GM12865 (cell line): ENCODE results near the gene RBM8A.
"Not testable (repeated sequence)": the region's sequence is repeated elsewhere in the genome, so short reads cannot be mapped to it uniquely, and the experiment has no call there.

ENCODE experiments used
- DNase-seq: peaks from one replicate; pipeline ENCODE4 v3.0.0; 2010; ENCODE audit warnings: low read depth
- H3K4me3 ChIP-seq: 2 replicates; pipeline ENCODE4 v1.5.1; 2011; ENCODE audit warnings: mild to moderate bottlenecking, low read depth, low read length, control low read depth
- TF ChIP-seq, protein P1 (sequence below): IDR thresholded peaks from 2 replicates; pipeline ENCODE4 v1.5.1; 2011; ENCODE audit warnings: low read length, control low read depth, low read depth, inconsistent platforms; ENCODE audit not compliant: insufficient read depth; ENCODE audit errors: missing control alignments

The RBM8A gene

DNA sequence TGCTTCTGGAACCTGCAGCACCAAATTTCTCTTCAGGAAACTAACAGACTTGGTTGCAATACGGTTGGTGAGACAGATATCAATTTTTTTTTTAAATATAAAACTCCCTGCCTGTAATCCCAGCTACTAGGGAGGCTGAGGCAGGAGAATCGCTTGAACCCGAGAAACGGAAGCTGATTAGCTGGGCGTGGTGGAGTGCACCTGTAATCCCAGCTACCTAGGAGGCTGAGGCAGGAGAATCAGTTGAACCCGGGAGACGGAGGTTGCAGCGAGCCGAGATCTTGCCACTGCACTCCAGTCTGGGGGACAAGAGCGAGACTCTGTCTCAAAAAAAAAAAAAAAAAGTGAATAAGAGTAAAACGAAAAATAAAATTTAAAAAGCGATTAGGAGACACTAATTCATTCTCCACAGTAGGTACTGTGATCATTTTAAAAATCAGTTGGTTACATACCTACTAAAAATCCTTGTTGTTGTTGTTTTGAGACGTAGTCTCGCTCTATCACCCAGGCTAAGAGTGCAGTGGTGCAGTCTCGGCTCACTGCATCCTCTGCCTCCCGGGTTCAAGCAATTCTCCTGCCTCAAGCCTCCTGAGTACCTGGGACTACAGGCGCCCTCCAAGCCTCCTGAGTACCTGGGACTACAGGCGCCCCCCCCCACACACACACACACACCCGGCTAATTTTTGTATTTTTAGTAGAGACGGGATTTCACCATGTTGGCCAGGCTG is 796 bp upstream of the RBM8A start:
- peak; percentile 47 for DNase-seq
- peak overlapping the region; percentile 96 for H3K4me3 ChIP-seq
- TF ChIP-seq, protein P1, sequence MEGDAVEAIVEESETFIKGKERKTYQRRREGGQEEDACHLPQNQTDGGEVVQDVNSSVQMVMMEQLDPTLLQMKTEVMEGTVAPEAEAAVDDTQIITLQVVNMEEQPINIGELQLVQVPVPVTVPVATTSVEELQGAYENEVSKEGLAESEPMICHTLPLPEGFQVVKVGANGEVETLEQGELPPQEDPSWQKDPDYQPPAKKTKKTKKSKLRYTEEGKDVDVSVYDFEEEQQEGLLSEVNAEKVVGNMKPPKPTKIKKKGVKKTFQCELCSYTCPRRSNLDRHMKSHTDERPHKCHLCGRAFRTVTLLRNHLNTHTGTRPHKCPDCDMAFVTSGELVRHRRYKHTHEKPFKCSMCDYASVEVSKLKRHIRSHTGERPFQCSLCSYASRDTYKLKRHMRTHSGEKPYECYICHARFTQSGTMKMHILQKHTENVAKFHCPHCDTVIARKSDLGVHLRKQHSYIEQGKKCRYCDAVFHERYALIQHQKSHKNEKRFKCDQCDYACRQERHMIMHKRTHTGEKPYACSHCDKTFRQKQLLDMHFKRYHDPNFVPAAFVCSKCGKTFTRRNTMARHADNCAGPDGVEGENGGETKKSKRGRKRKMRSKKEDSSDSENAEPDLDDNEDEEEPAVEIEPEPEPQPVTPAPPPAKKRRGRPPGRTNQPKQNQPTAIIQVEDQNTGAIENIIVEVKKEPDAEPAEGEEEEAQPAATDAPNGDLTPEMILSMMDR: no peak

DNA sequence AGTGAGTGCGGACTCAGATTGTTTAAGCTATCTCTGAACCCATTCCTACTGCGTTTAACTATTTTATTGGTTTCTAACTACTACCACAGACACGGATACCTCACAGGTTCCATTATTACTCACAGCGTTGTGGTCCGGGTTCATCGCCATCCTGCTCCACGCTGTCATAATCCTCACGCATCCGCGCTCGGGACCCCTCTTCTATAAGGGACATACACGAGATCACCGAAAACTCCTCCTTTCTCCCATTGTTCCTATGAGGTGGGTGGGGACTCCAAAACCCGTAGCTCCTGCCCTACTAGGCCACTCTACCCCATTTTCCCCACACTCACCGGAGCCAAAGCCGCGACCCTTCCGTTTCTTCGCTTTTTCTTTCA is 610 bp downstream of the RBM8A start:
- peak overlapping the region; percentile 96 for H3K4me3 ChIP-seq
- TF ChIP-seq, protein P1: no peak
- peak; percentile 26 for DNase-seq

DNA sequence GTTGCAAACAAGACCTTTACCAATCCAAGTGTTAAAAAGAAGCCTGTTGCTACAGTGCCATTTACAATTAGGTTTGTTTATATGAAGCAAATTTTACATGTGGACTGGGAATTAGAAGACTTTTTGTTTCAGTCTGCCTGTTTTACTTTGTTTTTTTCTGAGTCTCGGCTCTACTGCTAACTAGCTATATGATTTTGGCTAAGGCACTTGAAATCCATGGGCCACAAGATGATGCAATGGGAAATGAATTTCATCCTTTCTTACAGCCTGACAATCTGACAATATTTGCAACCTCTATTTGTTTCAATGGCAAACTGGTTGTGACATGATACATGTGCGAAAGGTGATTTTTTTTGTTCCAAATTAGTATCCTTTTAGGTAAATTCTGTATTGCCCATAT is 5.0 kb downstream of the RBM8A start:
- H3K4me3 ChIP-seq: no peak overlapping the region
- TF ChIP-seq, protein P1: no peak
- DNase-seq: no peak

DNA sequence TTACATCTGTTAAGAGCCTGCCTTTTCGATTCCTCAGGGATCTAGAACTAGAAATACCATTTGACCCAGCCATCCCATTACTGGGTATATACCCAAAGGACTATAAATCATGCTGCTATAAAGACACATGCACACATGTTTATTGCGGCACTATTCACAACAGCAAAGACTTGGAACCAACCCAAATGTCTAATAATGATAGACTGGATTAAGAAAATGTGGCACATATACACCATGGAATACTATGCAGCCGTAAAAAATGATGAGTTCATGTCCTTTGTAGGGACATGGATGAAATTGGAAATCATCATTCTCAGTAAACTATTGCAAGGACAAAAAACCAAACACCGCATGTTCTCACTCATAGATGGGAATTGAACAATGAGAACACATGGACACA is 7.0 kb downstream of the RBM8A start:
- not testable (repeated sequence) for H3K4me3 ChIP-seq, DNase-seq

DNA sequence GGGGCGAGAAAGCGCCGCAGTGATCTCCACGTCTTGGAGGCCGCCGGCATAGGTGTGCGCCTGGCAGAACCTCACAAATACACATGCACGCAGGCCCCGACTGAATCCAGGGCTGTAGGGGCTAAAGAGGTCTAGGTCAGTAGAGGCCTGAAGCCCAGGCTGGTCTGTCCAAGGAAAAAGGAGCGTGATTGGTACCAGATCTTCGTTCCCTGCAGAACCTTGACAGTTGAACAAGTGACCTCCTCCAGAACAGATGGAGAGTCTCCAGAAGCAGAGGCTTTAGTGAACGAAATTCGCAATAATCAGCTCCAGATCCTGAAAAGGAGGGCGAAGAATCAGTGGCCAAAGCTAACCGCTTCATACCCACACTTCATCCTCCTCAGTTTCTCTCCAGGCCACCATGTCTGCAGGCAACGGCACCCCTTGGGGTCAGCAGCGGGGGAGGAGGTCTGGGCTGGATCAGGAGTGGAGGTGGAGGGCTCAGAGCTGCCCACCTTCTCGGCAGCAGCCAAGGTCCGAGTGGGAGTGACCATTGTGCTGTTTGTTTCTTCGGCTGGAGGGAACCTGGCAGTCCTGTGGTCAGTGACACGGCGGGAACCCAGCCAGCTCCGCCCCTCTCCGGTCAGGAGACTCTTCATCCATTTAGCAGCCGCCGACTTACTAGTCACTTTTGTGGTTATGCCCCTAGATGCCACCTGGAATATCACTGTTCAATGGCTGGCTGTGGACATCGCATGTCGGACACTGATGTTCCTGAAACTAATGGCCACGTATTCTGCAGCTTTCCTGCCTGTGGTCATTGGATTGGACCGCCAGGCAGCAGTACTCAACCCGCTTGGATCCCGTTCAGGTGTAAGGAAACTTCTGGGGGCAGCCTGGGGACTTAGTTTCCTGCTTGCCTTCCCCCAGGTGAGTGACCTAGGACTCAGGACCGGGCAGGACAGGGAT is 8.0 kb downstream of the RBM8A start:
- TF ChIP-seq, protein P1: no peak
- DNase-seq: peak; percentile 47
- peak overlapping the region; percentile 80 for H3K4me3 ChIP-seq

DNA sequence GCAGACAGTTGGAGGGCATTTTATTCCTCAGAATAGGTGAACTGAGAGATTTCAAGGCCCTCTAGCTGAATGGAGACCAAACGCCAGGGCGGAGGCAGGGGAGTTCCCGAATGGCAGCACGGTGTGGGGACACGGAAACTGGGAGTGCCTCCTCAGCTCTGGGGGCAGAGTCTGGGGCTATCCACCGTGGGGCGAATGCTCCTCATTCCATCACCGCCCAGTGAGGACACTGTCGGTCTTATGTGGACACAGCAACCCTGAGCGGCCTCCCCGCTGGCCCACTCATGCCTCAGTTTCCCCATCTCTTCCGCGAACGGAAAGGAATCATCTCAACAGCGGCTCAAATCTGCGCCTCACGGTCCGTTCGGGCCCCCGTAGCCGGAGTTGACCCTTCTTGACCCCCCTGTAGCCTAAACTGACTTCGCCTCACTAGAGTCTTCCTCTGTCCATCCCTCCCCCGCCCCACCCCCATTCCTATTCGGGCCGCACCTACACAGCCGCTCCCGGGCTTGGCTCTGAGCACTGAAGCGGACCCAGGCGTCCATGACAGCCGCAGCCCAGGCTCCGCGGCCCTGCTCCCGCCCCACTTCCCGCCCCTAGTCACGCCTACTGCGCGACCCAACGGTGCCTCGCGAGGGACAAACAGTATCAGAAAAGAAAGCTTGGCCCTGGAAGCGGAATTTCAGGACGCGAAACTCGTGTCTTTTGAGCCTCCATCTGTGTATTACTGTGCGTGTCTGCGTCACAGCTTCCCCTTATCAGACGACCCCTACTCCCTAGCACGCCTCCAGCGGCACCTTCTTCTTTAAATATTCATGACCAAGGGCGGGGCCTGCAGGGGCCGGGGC is 8.9 kb downstream of the RBM8A start, which contains the start of gene PEX11B:
Gene PEX11B (minus strand): TSS at position 574 of the 848 bp plus-strand sequence. CDS start 29 bp downstream, at position 545.
- DNase-seq: peak; percentile 94
- TF ChIP-seq, protein P1: no peak
- peak within 1 kb of the TSS; percentile 80 for H3K4me3 ChIP-seq
